A549 (cell line): ENCODE measurements around the gene GALR1.

ENCODE experiments used
- EP300 ChIP-seq, 2 experiments: fragments of >200 bp; sonication (Bioruptor Twin); formaldehyde crosslinking; IDR thresholded peaks; 2 replicates in 1 of 2; 3 replicates in 1 of 2; pipeline ENCODE4 v1.6.1; 2016 to 2017
- MYC ChIP-seq: IDR thresholded peaks from 2 replicates; pipeline ENCODE4 v1.6.1; 2012; ENCODE audit warnings: mild to moderate bottlenecking, inconsistent platforms, low read length, improper control_type of control experiment, borderline replicate concordance
- POLR2A ChIP-seq: IDR thresholded peaks from 2 replicates; pipeline ENCODE4 v1.6.1; 2012; ENCODE audit warnings: mild to moderate bottlenecking, low read length
- RARB ChIP-seq: fragments of 250-450 bp; sonication (Bioruptor Pico); IDR thresholded peaks from 2 replicates; pipeline ENCODE4 v1.8.0; 2021; ENCODE audit warnings: mild to moderate bottlenecking, moderate library complexity
- RFX5 ChIP-seq: fragments of 450-650 bp; IDR thresholded peaks from 2 replicates; pipeline ENCODE4 v1.7.1; 2014; ENCODE audit warnings: antibody characterized with exemption, mild to moderate bottlenecking, moderate library complexity
- SREBF2 ChIP-seq: fragments of 450-650 bp; IDR thresholded peaks from 2 replicates; pipeline ENCODE4 v1.6.1; 2014; ENCODE audit warnings: mild to moderate bottlenecking, moderate library complexity
- TF ChIP-seq, protein P1 (sequence below): fragments of >200 bp; sonication (Bioruptor Twin); formaldehyde crosslinking; IDR thresholded peaks from 3 replicates; pipeline ENCODE4 v1.5.1; 2016
- TF ChIP-seq, protein P2 (sequence below): fragments of >200 bp; sonication (Bioruptor Twin); formaldehyde crosslinking; IDR thresholded peaks from 3 replicates; pipeline ENCODE4 v1.6.1; 2016
- TF ChIP-seq, protein P3 (sequence below): fragments of 150-350 bp; IDR thresholded peaks from 2 replicates; pipeline ENCODE4 v1.6.1; 2014; ENCODE audit warnings: low read depth, mild to moderate bottlenecking, low read length
- TF ChIP-seq, protein P4 (sequence below): fragments of 200-600 bp; sonication (generic); IDR thresholded peaks from 2 replicates; pipeline ENCODE4 v1.6.1; 2016; ENCODE audit warnings: antibody characterized with exemption, mild to moderate bottlenecking, moderate library complexity

DNA sequence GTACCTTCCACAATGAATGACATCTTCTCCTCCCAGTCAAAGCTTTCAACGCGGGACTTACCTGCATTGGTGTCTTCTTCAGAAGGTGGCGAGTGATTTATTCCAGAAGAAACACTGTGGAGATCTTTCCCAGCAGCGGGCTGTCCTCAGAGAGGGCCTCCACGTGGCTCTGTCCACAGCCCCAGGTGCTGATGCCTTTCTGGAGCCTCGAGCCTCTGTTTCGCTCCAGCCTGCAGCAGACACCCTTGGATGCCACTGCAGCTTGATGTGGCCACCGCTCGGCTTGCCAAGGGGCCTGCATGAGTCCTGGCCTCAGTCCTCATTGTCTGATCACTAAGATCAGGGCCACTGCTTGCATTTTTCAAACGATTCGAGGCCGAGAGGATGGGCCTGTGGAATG, 46.6 kb upstream of the GALR1 start:
- no peak for TF ChIP-seq SREBF2
- no peak for TF ChIP-seq EP300 (IDR thresholded peaks at IDR 0.05)
- TF ChIP-seq, protein P1, sequence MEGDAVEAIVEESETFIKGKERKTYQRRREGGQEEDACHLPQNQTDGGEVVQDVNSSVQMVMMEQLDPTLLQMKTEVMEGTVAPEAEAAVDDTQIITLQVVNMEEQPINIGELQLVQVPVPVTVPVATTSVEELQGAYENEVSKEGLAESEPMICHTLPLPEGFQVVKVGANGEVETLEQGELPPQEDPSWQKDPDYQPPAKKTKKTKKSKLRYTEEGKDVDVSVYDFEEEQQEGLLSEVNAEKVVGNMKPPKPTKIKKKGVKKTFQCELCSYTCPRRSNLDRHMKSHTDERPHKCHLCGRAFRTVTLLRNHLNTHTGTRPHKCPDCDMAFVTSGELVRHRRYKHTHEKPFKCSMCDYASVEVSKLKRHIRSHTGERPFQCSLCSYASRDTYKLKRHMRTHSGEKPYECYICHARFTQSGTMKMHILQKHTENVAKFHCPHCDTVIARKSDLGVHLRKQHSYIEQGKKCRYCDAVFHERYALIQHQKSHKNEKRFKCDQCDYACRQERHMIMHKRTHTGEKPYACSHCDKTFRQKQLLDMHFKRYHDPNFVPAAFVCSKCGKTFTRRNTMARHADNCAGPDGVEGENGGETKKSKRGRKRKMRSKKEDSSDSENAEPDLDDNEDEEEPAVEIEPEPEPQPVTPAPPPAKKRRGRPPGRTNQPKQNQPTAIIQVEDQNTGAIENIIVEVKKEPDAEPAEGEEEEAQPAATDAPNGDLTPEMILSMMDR: no peak
- no peak for TF ChIP-seq RFX5
- no peak for TF ChIP-seq MYC
- TF ChIP-seq, protein P2, sequence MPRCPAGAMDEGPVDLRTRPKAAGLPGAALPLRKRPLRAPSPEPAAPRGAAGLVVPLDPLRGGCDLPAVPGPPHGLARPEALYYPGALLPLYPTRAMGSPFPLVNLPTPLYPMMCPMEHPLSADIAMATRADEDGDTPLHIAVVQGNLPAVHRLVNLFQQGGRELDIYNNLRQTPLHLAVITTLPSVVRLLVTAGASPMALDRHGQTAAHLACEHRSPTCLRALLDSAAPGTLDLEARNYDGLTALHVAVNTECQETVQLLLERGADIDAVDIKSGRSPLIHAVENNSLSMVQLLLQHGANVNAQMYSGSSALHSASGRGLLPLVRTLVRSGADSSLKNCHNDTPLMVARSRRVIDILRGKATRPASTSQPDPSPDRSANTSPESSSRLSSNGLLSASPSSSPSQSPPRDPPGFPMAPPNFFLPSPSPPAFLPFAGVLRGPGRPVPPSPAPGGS: no peak
- no peak for TF ChIP-seq POLR2A
- TF ChIP-seq, protein P3, sequence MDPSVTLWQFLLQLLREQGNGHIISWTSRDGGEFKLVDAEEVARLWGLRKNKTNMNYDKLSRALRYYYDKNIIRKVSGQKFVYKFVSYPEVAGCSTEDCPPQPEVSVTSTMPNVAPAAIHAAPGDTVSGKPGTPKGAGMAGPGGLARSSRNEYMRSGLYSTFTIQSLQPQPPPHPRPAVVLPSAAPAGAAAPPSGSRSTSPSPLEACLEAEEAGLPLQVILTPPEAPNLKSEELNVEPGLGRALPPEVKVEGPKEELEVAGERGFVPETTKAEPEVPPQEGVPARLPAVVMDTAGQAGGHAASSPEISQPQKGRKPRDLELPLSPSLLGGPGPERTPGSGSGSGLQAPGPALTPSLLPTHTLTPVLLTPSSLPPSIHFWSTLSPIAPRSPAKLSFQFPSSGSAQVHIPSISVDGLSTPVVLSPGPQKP: no peak
- TF ChIP-seq RARB (CRISPR knock-in tag): no peak
- TF ChIP-seq, protein P4, sequence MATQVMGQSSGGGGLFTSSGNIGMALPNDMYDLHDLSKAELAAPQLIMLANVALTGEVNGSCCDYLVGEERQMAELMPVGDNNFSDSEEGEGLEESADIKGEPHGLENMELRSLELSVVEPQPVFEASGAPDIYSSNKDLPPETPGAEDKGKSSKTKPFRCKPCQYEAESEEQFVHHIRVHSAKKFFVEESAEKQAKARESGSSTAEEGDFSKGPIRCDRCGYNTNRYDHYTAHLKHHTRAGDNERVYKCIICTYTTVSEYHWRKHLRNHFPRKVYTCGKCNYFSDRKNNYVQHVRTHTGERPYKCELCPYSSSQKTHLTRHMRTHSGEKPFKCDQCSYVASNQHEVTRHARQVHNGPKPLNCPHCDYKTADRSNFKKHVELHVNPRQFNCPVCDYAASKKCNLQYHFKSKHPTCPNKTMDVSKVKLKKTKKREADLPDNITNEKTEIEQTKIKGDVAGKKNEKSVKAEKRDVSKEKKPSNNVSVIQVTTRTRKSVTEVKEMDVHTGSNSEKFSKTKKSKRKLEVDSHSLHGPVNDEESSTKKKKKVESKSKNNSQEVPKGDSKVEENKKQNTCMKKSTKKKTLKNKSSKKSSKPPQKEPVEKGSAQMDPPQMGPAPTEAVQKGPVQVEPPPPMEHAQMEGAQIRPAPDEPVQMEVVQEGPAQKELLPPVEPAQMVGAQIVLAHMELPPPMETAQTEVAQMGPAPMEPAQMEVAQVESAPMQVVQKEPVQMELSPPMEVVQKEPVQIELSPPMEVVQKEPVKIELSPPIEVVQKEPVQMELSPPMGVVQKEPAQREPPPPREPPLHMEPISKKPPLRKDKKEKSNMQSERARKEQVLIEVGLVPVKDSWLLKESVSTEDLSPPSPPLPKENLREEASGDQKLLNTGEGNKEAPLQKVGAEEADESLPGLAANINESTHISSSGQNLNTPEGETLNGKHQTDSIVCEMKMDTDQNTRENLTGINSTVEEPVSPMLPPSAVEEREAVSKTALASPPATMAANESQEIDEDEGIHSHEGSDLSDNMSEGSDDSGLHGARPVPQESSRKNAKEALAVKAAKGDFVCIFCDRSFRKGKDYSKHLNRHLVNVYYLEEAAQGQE: peak; percentile 69
